Adrenal gland (tissue), 12 donors: Measurements from ENCODE around the gene RAPH1. TPM values are rescaled to one million over a fixed set of nuclear protein-coding genes. Genes with fewer than 3 reads are reported as not detected.
"Not testable (repeated sequence)": the region's sequence is repeated elsewhere in the genome, so short reads cannot be mapped to it uniquely, and the experiment has no call there.

Experiments used
- DNase-seq, 7 donors: peaks; one replicate each; pipeline ENCODE4 v3.0.0-alpha.2; 2019 to 2020
- H3K27ac ChIP-seq, 5 donors: fragments of 200-600 bp; sonication (generic) in 4 of 5; 1 replicate in 3 of 5; 2 replicates in 2 of 5; pipeline versions ENCODE4 v1.5.1 to v1.8.0; 2016 to 2020; ENCODE audit warnings: mild to moderate bottlenecking in 1 of 5
- H3K27me3 ChIP-seq: fragments of 200-600 bp; 2 replicates; pipeline ENCODE4 v1.8.0; 2021
- H3K36me3 ChIP-seq, 2 donors: fragments of 200-600 bp; replicated peaks in 1 of 2; 1 replicate in 1 of 2; 2 replicates in 1 of 2; pipeline versions ENCODE4 v1.5.1 to v1.8.0; 2018 to 2022
- H3K4me1 ChIP-seq, 2 donors: fragments of 200-600 bp; replicated peaks in 1 of 2; 1 replicate in 1 of 2; 2 replicates in 1 of 2; pipeline versions ENCODE4 v1.5.1 to v1.8.0; 2018 to 2021
- H3K4me3 ChIP-seq, 4 donors: fragments of 200-600 bp; sonication (generic) in 3 of 4; one replicate each; pipeline ENCODE4 v1.5.1; 2016 to 2018
- H3K9me3 ChIP-seq, 3 donors: fragments of 200-600 bp; sonication (generic) in 1 of 3; replicated peaks in 1 of 3; 1 replicate in 2 of 3; 2 replicates in 1 of 3; pipeline versions ENCODE4 v1.5.1 to v1.8.0; 2016 to 2021
- POLR2A ChIP-seq, 2 donors: fragments of 450-650 bp; IDR thresholded peaks; one replicate each; pipeline ENCODE4 v1.6.1; 2017; ENCODE audit warnings: antibody characterized with exemption in 2 of 2, mild to moderate bottlenecking in 2 of 2, moderate library complexity in 1 of 2
- WGBS, 4 donors: extraction: QIAGEN DNeasy Blood & Tissue Kit in 2 of 4; methylation state at CpG; one replicate each; pipeline versions ENCODE4 v1.1.5 to v1.1.7; 2013 to 2017; 5-methylcytosine and 5-hydroxymethylcytosine counted together
- intact Hi-C, 2 donors: fragments of 100-400 bp; cut with DNase I; formaldehyde crosslinking; loops; one replicate each; pipeline versions ENCODE4 v1.14.1 to v1.15.0; 2022 to 2023
- polyA plus RNA-seq, 3 donors: library from polyadenylated mRNA; stranded (reverse); fragments of 200-250 nt in 2 of 3; fragments of 350-450 nt in 1 of 3; fragmentation: Illumina TruSeq in 1 of 3; extraction: RNeasy Lipid Tissue Mini Kit (QIAGEN cat#74804) in 1 of 3; gene quantifications; one replicate each; pipeline ENCODE4 v1.2.3, GENCODE V29; 2013 to 2014
- total RNA-seq, 9 donors: library from RNA; depleted of rRNA in 4 of 9; stranded (reverse); fragments of >200 nt in 4 of 9; fragments of 120-200 nt in 1 of 9; fragmentation: NEBNext Ultra II Directional in 1 of 9; extraction: Animal tissue kit (Norgen Biotek cat#: 25700) in 1 of 9; gene quantifications; one replicate each; pipeline versions ENCODE4 v1.1.0 to v1.2.4, GENCODE V29; 2013 to 2023
- TF ChIP-seq, protein P1 (sequence below), 6 experiments: fragments of 450-650 bp in 4 of 6; fragments of 200-600 bp in 2 of 6; sonication (generic) in 1 of 6; IDR thresholded peaks; 1 replicate in 5 of 6; 2 replicates in 1 of 6; pipeline versions ENCODE4 v1.5.1 to v1.8.0; 2016 to 2021; ENCODE audit warnings: antibody characterized with exemption in 6 of 6, mild to moderate bottlenecking in 2 of 6, moderate library complexity in 1 of 6
- donor health status: healthy with polysubstance abuse.
- donor health status: Bipolar disorder and iron deficiency.
- donor health status: DM: yes; HTN: yes; CAD: no.
- donor health status: DM: no; HTN: no; CAD: no.
- donor health status: DM: no; HTN: no; CAD: no.
- donor health status: DM: yes; HTN: yes; CAD: no.

The RAPH1 gene
- total and polyA plus RNA-seq, 12 donors, result 4.2 to 72.5 (median 27.3) TPM

DNA sequence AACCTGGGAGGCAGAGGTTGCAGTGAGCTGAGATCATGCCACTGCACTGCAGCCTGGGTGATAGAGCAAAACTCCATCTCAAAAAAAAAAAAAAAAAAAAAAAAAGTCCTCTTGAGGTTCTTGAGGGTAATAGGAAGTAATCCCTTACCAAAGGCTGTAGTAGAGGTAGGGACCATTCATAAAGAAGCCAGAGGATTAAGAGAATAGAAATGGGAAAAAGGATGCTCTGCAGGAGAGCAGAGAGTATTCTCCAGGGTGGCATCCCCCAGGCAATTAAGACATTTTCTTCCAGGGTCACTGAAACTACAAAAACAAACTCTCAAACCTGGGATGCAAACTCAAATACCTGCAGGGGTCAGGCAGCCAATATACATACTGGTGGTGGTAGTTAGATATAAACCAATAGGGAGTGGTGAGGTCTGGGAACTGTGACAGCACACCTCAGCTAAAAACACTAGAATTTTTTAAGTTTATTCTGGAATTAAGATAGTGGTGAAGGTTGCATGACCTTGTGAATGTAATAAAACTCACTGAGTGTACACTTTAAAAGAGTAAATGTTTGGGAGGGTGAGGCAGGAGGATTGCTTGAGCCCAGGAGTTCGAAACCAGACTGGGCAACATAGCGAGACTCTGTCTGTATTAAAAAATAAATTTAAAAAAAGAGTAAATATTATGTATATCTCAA, 24.7 kb downstream of the RAPH1 start:
- no peaks in the 10 kb centered on the region for H3K36me3 ChIP-seq
- WGBS, 4 donors, result 91 to 100% (median 99%) methylated on average over 2 of the region's 2 CpGs
- H3K27me3 ChIP-seq, result no peaks in the 10 kb centered on the region
- peaks cover 0 to 7% of the 10 kb centered on the region in 2 donors for H3K4me1 ChIP-seq
- H3K27ac ChIP-seq, result no peak overlapping the region
- DNase-seq, result no peak
- H3K4me3 ChIP-seq, result no peak overlapping the region
- TF ChIP-seq, protein P1, sequence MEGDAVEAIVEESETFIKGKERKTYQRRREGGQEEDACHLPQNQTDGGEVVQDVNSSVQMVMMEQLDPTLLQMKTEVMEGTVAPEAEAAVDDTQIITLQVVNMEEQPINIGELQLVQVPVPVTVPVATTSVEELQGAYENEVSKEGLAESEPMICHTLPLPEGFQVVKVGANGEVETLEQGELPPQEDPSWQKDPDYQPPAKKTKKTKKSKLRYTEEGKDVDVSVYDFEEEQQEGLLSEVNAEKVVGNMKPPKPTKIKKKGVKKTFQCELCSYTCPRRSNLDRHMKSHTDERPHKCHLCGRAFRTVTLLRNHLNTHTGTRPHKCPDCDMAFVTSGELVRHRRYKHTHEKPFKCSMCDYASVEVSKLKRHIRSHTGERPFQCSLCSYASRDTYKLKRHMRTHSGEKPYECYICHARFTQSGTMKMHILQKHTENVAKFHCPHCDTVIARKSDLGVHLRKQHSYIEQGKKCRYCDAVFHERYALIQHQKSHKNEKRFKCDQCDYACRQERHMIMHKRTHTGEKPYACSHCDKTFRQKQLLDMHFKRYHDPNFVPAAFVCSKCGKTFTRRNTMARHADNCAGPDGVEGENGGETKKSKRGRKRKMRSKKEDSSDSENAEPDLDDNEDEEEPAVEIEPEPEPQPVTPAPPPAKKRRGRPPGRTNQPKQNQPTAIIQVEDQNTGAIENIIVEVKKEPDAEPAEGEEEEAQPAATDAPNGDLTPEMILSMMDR (IDR thresholded peaks at IDR 0.05), result no peak
- no peak for TF ChIP-seq POLR2A (IDR thresholded peaks at IDR 0.05)
- no peaks in the 10 kb centered on the region for H3K9me3 ChIP-seq
- intact Hi-C loops, result no loop called here

DNA sequence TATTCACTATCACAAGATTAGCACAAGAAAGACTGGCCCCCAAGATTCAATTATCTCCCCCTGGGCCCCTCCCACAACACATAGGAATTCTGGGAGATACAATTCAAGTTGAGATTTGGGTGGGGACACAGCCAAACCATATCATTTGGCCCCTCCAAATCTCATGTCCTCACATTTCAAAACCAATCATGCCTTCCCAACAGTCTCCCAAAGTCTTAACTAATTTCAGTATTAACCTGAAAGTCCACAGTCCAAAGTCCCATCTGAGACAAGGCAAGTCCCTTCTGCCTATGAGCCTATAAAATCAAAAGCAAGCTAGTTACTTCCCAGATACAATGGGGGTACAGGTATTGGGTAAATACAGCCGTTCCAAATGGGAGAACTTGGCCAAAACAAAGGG, 31.6 kb downstream of the RAPH1 start:
- not testable (repeated sequence) for DNase-seq
- 95 to 100% (median 96%) methylated on average over 1 of the region's 1 CpG for WGBS, 4 donors

DNA sequence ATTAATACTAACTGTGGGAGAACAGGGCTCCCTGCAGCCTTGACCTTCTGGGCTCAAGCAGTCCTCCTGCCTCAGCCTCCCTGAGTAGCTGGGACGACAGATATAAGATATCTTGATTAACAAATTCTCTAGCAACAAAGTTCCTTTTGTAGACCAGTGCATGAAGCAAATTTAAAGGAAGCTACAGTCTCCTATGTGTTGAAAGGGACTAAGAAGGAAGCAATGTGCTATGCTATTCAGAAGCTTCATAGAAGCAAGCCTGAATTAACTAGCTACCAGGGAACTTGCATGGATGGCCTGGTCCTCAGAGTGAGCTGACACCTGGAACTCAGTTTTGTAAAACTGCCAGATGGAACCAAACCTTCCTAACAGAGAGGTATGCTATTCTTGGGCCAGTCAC, 33.2 kb downstream of the RAPH1 start:
- WGBS, 4 donors, result 64 to 93% (median 75%) methylated on average over 1 of the region's 1 CpG

More for the DNA sequence above, 31.6 kb downstream of the RAPH1 start:
- intact Hi-C loops, H3K27me3 ChIP-seq, H3K4me1 ChIP-seq, H3K9me3 ChIP-seq, H3K27ac ChIP-seq, H3K4me3 ChIP-seq, H3K36me3 ChIP-seq: not testable (repeated sequence)

DNA sequence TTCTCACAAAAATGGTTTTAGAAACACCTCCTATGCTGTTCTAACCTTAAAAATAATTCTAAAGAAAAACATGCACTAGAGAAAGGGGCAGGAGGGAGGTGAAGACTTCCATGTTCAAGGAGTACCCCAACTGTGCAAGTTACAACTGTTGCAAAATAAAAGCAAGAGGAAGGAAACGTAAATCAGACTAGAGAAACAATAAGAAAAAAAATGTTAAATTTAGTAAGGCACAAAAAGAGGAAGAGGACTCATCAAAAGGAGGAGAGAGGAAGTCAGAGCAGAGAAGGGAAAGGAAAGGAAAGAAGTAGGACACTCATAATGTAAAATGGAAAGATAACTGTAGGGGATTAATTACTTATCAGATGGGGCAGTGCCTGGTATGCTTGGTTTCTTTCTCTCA, 34.1 kb downstream of the RAPH1 start:
- no peaks in the 10 kb centered on the region for H3K27me3 ChIP-seq
- TF ChIP-seq, protein P1 (IDR thresholded peaks at IDR 0.05), result no peak
- TF ChIP-seq POLR2A (IDR thresholded peaks at IDR 0.05), result no peak
- no peaks in the 10 kb centered on the region for H3K36me3 ChIP-seq
- intact Hi-C loops, result no loop called here
- peaks cover 0 to 8% of the 10 kb centered on the region in 2 donors for H3K4me1 ChIP-seq
- H3K4me3 ChIP-seq, result no peak overlapping the region
- no peak for DNase-seq
- no peaks in the 10 kb centered on the region for H3K9me3 ChIP-seq
- H3K27ac ChIP-seq, result peak overlapping the region in 1 of 5 donors; percentile 44
- 47 to 55% (median 53%) methylated on average over 1 of the region's 1 CpG for WGBS, 4 donors

More for the DNA sequence above, 33.2 kb downstream of the RAPH1 start:
- Histone ChIP-seq H3K9me3 (no peaks in the 10 kb centered on the region), H3K27me3 (no peaks in the 10 kb centered on the region), H3K4me1 (peaks cover 0 to 2% of the 10 kb centered on the region in 2 donors), H3K27ac (no peak overlapping the region), H3K4me3 (no peak overlapping the region), H3K36me3 (no peaks in the 10 kb centered on the region)
- TF ChIP-seq, protein P1 (IDR thresholded peaks at IDR 0.05), result no peak
- no peak for TF ChIP-seq POLR2A (IDR thresholded peaks at IDR 0.05)
- no peak for DNase-seq
- intact Hi-C loops, result no loop called here

DNA sequence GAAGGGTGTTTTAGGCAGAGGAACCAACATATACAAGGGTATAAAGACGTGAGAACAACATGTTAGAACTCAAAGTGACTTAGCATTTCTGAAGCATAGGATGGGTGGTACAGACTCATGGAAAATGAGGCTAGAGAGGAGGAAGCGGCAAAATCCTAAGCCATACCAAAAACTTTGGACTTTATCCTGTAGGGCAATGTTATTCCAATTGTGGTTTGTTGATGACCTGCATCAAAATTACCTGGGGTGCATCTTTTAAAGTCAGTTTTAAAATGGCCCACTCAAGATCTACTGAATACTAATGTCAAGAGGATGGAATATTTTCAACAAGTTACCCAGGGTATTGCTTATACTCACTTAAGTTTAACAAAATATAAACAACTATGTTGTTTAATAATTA, 34.8 kb downstream of the RAPH1 start:
- TF ChIP-seq, protein P1 (IDR thresholded peaks at IDR 0.05), result no peak
- no peak for TF ChIP-seq POLR2A (IDR thresholded peaks at IDR 0.05)
- peaks cover 0 to 14% of the 10 kb centered on the region in 2 donors for H3K4me1 ChIP-seq
- DNase-seq, result no peak

More for the DNA sequence above, 34.8 kb downstream of the RAPH1 start:
- Histone ChIP-seq H3K4me3 (no peak overlapping the region), H3K27ac (peak overlapping the region in 1 of 5 donors; percentile 44), H3K27me3 (no peaks in the 10 kb centered on the region), H3K9me3 (no peaks in the 10 kb centered on the region), H3K36me3 (no peaks in the 10 kb centered on the region)
- WGBS, 4 donors, result 86 to 92% (median 90%) methylated on average over 2 of the region's 2 CpGs
- intact Hi-C loops, result no loop called here
